ENCODE data around the gene SHBG. TPM values are rescaled to one million over a fixed set of nuclear protein-coding genes. Genes with fewer than 3 reads are reported as not detected.
"Not testable (repeated sequence)": the region's sequence is repeated elsewhere in the genome, so short reads cannot be mapped to it uniquely, and the experiment has no call there.

Gene SHBG, protein sequence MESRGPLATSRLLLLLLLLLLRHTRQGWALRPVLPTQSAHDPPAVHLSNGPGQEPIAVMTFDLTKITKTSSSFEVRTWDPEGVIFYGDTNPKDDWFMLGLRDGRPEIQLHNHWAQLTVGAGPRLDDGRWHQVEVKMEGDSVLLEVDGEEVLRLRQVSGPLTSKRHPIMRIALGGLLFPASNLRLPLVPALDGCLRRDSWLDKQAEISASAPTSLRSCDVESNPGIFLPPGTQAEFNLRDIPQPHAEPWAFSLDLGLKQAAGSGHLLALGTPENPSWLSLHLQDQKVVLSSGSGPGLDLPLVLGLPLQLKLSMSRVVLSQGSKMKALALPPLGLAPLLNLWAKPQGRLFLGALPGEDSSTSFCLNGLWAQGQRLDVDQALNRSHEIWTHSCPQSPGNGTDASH
- not detected in 2 replicates for total RNA-seq

DNA sequence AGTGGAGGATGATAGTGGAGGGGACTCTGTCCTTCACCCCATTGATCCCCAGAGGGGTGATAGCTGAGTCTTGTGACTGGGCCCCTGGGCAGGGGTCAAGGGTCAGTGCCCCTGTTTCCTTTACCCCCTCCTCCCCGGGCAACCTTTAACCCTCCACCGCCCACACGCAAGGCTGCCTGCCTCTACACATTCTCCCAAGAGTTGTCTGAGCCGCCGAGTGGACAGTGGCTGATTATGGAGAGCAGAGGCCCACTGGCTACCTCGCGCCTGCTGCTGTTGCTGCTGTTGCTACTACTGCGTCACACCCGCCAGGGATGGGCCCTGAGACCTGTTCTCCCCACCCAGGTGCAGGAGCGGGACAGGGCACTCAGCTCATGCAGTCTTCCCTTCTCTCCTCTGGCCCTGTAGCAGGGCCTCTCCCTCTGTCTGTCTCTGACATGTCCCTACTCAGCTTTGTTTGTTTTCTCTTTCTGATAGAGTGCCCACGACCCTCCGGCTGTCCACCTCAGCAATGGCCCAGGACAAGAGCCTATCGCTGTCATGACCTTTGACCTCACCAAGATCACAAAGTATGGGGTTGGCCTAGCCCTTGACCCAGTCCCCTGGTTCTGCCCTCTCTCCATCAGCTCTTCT, at the start of gene SHBG:
SHBG (plus strand) TSS at position 197 of the 633 bp plus-strand sequence; CDS start at position 235, 38 bp downstream.
- intact Hi-C loops (cut with micrococcal nuclease), result loop anchor here (5.0 kb wide), 1 partner anchor 87 kb away; the partner anchor contains the start of gene DNAH2

DNA sequence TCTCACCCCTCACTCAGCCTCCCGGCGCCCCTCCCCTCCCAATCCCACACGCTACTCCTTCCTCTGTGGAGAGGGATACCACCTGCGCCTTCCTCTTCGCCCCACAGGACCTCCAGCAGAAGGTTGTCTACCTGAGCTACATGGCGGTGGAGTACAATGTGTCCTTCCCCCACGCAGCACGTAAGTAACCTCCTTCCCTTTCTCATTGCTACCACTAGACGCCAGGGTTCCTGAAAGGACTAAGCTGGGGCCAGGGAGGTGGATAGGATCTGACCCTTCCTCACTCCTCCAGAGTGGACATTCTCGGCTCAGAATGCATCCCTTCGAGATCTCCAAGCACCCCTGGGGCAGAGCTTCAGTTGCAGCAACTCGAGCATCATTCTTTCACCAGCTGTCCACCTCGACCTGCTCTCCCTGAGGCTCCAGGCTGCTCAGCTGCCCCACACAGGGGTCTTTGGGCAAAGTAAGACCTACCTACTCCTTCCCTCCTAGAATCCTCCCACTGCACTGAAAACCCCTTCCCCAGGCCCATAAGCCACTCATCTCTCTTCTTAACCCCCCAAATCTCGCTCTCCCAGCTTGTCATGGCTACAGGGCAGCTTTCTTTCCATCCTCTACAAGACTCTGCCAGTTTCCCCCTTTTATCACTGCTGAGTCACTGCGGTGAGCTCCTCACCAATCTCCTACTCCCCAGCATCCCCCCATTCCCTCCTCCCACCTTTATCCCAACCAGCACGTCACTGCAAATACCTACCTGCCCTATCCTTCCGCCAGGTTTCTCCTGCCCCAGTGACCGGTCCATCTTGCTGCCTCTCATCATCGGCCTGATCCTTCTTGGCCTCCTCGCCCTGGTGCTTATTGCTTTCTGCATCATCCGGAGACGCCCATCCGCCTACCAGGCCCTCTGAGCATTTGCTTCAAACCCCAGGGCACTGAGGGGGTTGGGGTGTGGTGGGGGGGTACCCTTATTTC, 49.0 kb upstream of the SHBG start:
- intact Hi-C loops (cut with micrococcal nuclease), result loop anchor here (5.0 kb wide), 1 partner anchor 534 kb away; no protein-coding TSS in a partner anchor

DNA sequence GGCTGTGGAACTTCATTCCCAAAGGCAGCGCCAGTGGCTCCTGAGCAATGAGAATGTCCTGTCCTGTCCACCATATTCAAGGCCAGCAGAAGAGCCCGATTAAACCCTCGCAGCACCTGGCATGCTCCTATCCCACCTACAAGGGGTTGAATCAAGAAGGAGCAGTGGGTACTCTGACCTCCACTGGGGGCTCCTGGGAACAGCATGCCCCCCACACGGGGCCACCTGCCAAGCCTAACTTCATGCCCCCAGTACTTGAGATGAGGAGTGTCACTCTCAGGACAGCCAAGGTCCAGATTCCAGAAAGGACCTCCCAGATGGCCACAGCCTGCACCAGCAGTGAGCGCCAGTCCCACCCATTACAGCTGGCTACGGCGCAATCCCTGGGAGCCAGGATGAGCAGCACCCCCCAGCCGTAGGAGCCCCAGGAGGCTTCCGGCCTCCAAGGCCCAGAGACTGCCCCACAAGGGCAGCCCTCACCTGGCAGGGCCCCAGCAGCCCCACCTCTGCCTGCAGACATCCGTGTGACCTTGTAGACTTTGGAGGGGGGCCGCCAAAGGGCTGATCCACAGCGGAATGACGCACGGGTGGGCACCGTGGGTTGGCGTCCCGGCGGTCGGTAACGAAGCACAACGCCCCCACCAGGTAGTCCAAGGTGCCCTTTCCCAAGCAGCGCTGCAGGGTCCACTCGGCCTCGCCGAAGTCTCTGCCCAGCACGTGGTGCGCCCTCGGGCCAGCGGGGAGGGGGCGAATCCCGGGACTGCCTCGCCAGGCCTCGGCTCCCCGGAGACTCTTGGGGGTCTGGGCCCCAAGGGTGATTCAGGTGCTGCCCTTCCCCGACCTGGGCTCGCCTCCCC, 47.3 kb upstream of the SHBG start:
- intact Hi-C loops (cut with micrococcal nuclease), result loop anchor here (1.0 to 5.0 kb wide), 5 partner anchors 10 to 535 kb away; partner anchors contain the start of gene SENP3

DNA sequence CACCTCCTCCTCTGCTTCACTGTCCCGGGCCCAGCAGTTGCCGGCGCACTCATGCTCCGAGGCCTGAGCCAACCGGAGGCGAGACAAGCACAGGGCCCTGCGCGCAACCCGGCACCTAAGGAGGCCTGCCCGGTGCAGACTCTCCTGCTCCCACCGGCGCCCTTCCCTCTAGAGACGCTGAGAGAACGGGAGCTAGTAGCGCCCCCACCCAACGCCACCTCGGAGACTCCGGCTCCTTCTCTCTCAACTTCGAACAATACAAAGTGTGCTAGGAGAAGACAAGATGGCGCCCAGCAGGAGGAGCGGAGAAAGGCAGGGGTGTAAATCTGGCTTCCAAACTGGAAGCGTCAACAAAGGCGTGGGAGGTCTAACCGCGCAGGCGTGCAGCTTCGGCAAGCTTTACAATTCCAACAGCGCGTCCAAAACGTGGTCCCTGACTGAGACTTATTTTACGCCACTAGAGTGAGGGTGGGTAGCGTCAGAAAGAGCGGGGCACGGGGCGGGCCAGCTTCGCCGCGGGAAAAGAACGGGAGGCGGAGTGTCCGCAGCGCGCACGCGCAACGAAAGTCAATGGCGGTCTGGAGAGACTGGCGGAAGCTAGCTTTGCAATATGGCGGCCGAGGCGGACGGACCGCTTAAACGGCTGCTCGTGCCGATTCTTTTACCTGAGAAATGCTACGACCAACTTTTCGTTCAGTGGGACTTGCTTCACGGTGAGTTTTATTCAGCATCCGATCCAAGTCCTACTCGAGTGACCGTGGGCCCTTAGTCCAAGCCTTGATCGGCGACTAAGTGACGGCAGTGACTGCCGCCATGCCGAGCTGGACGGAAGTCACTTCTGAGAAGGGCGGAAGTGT, 46.5 kb upstream of the SHBG start, which contains the start of gene MPDU1:
MPDU1 (plus strand) TSS at position 600 of the 857 bp plus-strand sequence; CDS start at position 611, 11 bp downstream.
- intact Hi-C loops (cut with micrococcal nuclease), result loop anchor here (1.0 to 5.0 kb wide), 8 partner anchors 11 to 536 kb away; partner anchors contain the start of genes SAT2, SENP3, TMEM102 and TMEM256

DNA sequence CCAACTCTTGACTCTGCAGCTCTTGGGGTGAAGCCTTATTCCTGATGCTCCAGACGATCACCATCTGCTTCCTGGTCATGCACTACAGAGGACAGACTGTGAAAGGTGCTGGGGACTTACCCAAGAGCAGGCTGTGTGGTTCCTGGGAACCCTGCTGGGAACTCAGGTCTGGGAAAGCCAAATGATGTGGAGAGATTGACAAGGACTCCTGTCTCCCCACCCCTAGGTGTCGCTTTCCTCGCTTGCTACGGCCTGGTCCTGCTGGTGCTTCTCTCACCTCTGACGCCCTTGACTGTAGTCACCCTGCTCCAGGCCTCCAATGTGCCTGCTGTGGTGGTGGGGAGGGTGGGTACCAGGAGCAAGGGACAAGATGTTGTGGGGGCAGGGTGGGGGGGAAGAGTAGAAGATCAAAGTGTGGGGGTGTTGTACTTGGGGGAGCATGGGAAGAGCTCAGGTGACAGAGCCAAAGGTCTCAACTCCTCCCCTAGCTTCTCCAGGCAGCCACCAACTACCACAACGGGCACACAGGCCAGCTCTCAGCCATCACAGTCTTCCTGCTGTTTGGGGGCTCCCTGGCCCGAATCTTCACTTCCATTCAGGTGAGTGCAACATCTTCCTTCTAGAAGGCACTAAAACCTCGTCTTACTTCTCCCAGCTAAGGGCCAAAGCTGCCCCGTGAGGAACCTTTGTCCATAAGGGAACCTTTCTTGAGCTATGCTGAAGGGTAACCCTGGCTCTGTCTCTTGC, 43.1 kb upstream of the SHBG start:
- intact Hi-C loops (cut with micrococcal nuclease), result no loop called here

DNA sequence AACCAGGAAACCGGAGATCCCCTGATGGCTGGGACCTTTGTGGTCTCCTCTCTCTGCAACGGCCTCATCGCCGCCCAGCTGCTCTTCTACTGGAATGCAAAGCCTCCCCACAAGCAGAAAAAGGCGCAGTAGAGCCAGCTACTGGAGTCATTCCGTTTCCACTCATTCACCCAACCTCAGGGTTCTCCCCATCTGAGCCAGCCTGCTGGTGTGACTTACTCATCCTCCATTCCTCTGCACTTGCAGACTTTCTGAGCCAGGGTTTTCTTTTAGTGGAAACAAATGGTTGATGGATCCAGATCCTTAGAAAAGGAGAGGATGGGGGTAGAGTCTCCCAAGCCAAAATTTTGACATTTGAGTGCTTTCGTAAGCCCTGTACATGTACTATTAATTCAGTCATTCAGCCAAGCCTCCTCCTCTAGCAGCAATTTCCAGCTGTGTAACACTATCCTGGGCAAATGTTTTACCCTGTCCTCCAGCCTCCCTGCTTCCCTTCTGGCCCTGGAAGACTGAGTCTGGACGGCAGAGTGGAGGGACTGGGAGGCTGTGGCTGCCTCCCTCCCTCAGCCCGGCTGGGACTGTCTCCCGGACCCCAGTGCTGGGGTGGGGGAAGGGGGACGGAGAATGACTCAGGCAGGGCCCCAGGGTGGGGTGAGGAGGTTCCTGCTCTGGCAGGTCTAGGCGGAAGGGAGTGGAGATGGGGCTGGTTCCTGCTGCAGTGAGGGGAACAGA, 42.3 kb upstream of the SHBG start:
- intact Hi-C loops (cut with micrococcal nuclease), result no loop called here

DNA sequence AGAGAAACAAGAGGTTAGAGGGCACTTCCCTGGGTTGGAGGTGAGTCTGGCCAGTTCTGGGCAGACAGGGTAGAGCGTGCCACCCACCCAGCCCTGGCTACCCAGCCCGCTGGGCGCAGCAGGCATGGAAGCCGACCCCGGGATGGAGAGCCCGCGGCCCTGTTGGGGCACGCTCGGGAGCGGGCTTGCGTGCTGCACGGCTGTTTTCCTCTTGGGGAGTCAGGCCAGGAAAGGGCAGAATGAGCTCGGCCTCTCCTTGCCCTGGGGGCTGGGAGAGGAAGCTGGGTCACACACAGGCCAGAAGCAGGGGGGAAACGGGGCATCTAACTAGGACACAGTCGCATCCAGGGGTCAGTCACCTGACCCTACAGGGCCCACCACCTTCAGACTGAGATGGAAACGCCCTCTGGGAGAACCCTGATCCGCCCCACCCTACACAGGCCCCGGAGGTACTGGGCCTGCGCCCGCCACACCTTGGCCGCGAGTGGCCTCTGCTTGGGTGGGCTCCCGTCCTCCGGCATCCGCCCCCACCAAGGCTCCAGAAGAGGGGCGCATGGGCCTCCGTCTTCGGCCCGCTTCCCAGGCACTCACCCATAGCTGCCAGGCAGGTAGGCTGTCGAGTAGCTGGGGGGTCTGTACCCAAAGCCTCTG, 41.3 kb upstream of the SHBG start:
- intact Hi-C loops (cut with micrococcal nuclease), result loop anchor here (1.0 kb wide), 1 partner anchor 74 kb away; no protein-coding TSS in a partner anchor

DNA sequence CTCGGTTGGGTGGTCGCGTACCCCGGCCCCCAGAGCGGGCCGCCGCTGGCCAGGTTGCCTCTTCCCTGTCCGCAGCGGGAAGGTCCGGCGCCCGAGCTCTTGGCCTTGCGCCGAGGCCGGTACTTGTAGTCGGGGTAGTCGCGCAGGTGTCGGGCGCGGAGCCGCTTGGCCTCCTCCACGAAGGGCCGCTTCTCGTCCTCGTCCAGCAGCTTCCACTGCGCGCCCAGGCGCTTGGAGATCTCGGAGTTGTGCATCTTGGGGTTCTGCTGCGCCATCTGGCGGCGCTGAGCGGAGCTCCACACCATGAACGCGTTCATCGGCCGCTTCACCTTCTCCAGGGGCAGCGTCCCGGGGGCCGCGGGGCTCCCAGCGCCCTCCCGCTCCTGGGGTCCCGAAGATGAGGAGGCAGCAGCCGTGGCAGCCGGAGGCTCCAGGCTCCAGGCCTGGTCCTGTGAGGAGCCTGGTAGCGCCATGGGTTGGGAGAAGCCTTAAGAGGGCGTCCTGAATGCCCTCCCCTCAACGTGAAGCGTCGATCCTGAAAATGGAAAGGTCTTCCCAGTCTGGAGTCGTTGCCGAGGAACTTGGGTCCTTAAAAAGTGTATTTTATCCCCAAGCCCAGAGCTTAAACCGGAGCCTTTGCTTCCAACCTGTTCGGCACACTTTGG, 40.6 kb upstream of the SHBG start:
- intact Hi-C loops (cut with micrococcal nuclease), result loop anchor here (1.0 kb wide), 1 partner anchor 75 kb away; no protein-coding TSS in a partner anchor

DNA sequence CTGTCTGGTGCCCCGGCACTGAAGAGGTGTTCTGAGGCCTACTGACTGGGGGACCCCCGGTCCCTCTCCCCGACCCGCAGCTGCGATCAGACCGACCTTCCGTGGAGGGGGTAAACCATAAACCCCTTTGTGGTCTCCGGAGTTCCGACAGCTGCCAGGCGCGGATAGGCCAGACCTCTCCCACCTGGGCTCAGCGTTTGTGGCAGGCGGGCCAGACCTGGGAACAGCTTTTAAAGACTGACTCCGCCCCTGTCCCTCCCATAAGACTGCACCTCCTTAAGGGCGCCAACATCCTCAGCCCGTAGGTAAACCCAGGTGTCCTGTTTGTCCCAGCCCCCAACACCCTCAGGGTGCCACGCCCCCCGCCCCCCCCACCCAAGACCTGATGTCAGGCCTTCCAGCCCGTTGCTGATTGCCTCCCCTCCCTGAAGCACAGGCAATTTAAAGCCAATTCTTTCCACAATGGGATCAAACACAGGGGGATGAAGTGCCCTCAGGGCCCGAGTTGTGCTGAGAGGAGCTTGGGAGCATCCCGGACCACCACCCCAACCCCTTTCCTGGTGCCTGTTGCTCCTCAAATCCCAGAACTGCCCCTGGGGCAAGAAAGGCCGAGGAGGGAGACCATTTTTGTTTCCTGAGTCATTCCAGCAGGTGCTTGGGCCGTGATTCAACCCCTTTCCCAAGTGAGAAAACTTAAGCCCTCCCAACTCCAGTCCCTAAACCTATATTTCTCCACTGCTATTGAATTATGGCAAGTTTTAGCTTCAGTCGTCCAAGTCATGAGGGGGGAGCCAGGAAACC, 39.8 kb upstream of the SHBG start, which contains the start of gene SOX15:
SOX15 (minus strand) TSS at position 204 of the 801 bp plus-strand sequence. CDS start 418 bp downstream, outside the sequence.
- intact Hi-C loops (cut with micrococcal nuclease), result loop anchor here (1.0 kb wide), 1 partner anchor 76 kb away; no protein-coding TSS in a partner anchor

DNA sequence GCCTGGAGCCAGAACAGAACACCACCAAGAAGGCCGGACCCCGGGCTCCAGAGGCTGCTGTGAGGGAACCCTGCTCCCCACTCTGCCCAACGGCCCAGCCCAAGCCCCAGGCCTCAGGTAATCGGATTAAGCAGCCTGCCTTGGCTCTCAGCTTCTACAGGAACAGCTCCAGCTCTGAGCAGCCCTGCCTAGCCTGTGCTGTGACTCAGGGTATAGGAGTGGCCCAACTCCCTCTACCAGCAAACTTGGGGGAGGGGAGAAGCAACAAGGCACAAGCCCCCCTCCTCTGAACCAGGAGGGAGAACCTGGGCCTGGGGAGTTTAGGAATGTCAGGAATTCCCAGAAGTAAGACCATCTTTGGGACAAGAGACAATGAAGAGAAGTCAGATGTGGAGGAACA, 39.2 kb upstream of the SHBG start:
- intact Hi-C loops (cut with micrococcal nuclease), result no loop called here

DNA sequence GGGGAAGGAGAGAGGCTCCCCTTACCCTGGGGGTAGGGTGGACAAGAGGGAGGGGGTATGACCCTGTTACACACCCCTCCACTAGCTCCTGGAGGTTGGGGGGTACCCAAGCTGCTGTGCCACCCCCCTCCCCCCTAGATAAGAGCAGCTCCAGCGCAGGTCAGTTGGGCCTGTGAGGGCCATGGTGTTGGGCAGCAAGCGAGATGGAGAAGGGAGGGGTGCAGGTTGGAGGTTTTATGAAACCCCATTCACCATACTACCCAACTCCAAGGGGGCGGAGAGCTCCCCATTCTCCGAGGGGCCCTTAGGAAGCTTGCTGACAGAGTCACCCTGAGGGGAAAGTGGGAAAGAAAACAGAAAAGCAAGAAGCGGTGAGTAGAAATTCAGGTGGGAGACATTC, 38.3 kb upstream of the SHBG start:
- intact Hi-C loops (cut with micrococcal nuclease), result no loop called here

DNA sequence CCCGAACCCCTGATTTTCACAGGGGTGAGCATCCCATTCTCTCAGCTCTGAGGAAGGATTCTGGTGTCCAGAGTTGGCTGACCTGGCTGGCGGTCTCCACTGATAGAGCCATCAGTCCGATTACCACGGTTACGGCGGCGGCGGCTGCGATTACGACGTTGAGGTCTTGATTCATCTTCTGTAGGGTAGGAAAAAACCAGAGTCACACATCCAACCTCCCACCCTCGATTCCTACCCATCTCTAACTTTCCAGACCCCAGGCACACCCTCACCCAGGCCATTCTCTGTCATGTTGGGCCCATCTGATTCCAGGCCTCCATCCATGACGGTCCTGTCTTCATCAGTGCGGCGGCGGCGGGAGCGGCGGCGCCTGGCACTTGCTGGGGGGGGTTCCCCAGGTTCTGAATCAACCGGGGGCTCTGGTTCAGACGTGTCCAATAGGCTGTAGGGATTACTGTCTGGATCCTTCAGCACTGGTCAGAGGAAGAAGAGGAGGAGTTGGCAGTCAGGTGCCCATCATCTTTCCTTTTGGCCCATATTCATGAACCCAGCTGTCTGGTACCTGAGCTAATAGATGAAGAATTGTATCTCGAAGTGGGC, 37.4 kb upstream of the SHBG start:
- intact Hi-C loops (cut with micrococcal nuclease), result no loop called here

DNA sequence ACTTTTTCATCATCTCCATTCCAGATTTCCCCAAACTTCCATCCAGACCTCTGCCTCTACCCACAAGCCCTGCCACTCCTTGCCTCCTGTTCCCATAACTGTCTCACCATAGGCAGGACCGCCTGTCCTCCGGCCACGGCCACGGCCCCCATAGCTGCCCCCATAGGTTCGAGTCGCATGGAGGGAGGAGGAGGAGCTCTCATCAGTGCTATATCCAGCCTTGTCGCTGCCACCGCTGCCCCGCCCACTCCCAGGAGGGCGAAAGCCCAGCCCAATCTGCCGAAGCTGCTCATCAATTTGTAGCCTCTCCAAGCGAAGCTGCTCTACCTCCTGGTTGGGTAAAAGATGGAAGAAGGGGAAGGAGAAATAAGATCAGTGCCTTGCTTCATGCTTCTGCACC, 36.6 kb upstream of the SHBG start:
- intact Hi-C loops (cut with micrococcal nuclease), result no loop called here

DNA sequence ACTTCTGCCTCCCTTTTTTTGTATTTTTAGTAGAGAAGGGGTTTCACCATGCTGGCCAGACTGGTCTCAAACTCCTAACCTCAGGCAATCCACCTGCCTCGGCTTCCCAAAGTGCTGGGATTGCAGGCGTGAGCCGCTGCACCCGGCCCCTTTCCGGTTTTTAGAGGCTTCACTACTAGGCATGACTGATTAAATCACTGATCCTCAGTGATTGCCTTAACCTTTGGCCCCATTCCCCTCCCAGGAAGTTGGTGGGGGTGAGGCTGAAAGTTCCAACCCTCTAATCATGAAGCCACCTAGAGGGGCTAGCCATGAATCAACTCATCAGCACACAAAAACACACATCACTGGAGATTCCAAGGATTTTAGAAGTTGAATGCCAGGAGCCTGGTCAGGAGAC, 32.4 kb upstream of the SHBG start:
- intact Hi-C loops (cut with micrococcal nuclease), result not testable (repeated sequence)

DNA sequence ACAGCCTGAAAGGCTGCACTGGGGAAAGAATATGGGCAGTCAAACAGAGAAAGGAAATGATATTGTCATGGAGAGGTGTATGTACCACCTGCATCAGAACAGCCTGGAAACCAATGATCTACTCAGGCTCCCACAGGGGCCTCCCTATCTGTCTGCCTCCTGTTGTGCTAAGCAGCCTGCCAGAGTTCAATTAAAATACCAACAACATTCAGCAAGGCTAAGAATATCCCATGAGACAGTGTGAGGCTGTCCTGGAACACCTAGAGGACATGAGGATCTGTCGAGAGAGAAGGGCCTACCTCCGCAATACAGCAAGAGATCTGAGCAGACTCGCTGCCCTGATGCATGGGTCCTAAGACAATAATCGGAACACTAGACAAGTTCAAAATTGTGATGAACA, 23.7 kb upstream of the SHBG start:
- intact Hi-C loops (cut with micrococcal nuclease), result no loop called here

Data from T-helper 1 cell treated with Interleukin-12 subunit alpha and Interleukin-12 subunit beta and Interleukin-4 antibody, amounts not matched to agents 30 ng/mL and 1 ng/mL, for 36 hours (primary cell).